Gastrocnemius medialis (tissue), 4 donors: ENCODE measurements around the gene CORO2B.

Experiments used
- CTCF ChIP-seq, 5 experiments: fragments of 450-650 bp in 3 of 5; fragments of 200-600 bp in 2 of 5; sonication (generic) in 2 of 5; IDR thresholded peaks in 4 of 5; conservative IDR thresholded peaks in 1 of 5; 1 replicate in 4 of 5; 2 replicates in 1 of 5; pipeline ENCODE4 v1.5.1; 2016 to 2019; ENCODE audit warnings: antibody characterized with exemption in 5 of 5, mild to moderate bottlenecking in 3 of 5, moderate library complexity in 3 of 5
- POLR2A ChIP-seq, 2 donors: fragments of 450-650 bp; IDR thresholded peaks; one replicate each; pipeline ENCODE4 v1.6.1; 2017; ENCODE audit warnings: antibody characterized with exemption in 2 of 2, mild to moderate bottlenecking in 2 of 2, moderate library complexity in 2 of 2

- TF ChIP-seq CTCF (IDR thresholded peaks at IDR 0.05 in 4 of 5, conservative IDR thresholded peaks at IDR 0.05 in 1 of 5) (no peak), POLR2A (IDR thresholded peaks at IDR 0.05) (no peak)
Observed at GRCh38 chr15:68592054-68592453, 13.3 kb downstream of the CORO2B start.
